PFSK-1 (cell line): ENCODE measurements around the gene CTU2.

Experiments
- FOXP2 ChIP-seq: optimal IDR thresholded peaks from 2 replicates; pipeline ENCODE3; 2011; ENCODE audit warnings: borderline replicate concordance, control low read depth, inconsistent platforms; ENCODE audit not compliant: insufficient read depth; ENCODE audit errors: extremely low read length, extremely low read depth
- POLR2AphosphoS5 ChIP-seq: IDR thresholded peaks from 2 replicates; pipeline ENCODE4 v1.6.1; 2012; ENCODE audit warnings: low read depth, mild to moderate bottlenecking, control low read depth, low read length, moderate library complexity
- SIN3A ChIP-seq: IDR thresholded peaks from 2 replicates; pipeline ENCODE4 v1.6.1; 2012; ENCODE audit warnings: mild to moderate bottlenecking, low read length, moderate library complexity, borderline replicate concordance; ENCODE audit not compliant: insufficient read depth
- TAF1 ChIP-seq: IDR thresholded peaks from 2 replicates; pipeline ENCODE4 v1.6.1; 2012; ENCODE audit warnings: low read length, control low read depth, borderline replicate concordance; ENCODE audit not compliant: insufficient read depth
- TF ChIP-seq, protein P1 (sequence below), 2 experiments: IDR thresholded peaks; 2 replicates each; pipeline versions ENCODE4 v1.6.1 to v1.8.0; 2011 to 2012; ENCODE audit warnings: low read depth in 2 of 2, low read length in 2 of 2, control low read depth in 1 of 2, inconsistent platforms in 1 of 2, mild to moderate bottlenecking in 1 of 2, moderate library complexity in 1 of 2; ENCODE audit not compliant: insufficient read depth in 1 of 2

DNA sequence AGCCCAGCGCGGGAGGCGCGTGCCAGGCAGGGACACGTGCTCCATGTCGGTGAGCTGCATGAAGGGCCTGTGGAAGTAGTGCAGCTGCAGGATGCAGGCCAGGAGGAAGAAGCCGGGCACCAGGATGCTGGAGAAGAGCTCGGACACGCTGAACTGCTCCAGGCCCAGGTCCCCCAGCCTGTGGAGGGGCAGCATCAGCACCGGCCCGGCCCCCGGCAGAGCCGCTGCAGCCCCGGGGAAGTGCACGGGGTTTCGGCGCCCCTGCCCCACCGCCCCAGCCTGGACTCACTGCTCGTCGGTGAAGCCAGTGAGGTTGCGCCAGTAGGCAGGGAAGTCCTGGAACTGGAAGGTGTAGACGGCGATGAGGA, 28.0 kb downstream of the CTU2 start:
- no peak for TF ChIP-seq SIN3A
- TF ChIP-seq, protein P1, sequence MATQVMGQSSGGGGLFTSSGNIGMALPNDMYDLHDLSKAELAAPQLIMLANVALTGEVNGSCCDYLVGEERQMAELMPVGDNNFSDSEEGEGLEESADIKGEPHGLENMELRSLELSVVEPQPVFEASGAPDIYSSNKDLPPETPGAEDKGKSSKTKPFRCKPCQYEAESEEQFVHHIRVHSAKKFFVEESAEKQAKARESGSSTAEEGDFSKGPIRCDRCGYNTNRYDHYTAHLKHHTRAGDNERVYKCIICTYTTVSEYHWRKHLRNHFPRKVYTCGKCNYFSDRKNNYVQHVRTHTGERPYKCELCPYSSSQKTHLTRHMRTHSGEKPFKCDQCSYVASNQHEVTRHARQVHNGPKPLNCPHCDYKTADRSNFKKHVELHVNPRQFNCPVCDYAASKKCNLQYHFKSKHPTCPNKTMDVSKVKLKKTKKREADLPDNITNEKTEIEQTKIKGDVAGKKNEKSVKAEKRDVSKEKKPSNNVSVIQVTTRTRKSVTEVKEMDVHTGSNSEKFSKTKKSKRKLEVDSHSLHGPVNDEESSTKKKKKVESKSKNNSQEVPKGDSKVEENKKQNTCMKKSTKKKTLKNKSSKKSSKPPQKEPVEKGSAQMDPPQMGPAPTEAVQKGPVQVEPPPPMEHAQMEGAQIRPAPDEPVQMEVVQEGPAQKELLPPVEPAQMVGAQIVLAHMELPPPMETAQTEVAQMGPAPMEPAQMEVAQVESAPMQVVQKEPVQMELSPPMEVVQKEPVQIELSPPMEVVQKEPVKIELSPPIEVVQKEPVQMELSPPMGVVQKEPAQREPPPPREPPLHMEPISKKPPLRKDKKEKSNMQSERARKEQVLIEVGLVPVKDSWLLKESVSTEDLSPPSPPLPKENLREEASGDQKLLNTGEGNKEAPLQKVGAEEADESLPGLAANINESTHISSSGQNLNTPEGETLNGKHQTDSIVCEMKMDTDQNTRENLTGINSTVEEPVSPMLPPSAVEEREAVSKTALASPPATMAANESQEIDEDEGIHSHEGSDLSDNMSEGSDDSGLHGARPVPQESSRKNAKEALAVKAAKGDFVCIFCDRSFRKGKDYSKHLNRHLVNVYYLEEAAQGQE (IDR thresholded peaks at IDR 0.05; ENCODE audit: insufficient read depth in 1 of 2, low read depth in 2 of 2, low read length in 2 of 2): no peak
- TF ChIP-seq FOXP2: no peak
- TF ChIP-seq POLR2AphosphoS5: no peak
- TF ChIP-seq TAF1: no peak
